Vagina (tissue), 2 donors: ENCODE results near the gene HAPSTR1.

ENCODE experiments used
- CTCF ChIP-seq, 3 experiments: fragments of 450-650 bp in 2 of 3; fragments of 200-600 bp in 1 of 3; sonication (generic) in 1 of 3; IDR thresholded peaks; one replicate each; pipeline ENCODE4 v1.5.1; 2017 to 2019; ENCODE audit warnings: antibody characterized with exemption in 3 of 3, mild to moderate bottlenecking in 2 of 3, moderate library complexity in 2 of 3
- POLR2A ChIP-seq, 2 donors: fragments of 450-650 bp; IDR thresholded peaks; one replicate each; pipeline ENCODE4 v1.6.1; 2017; ENCODE audit warnings: antibody characterized with exemption in 2 of 2, mild to moderate bottlenecking in 2 of 2, moderate library complexity in 2 of 2

- TF ChIP-seq CTCF (IDR thresholded peaks at IDR 0.05) (no peak), POLR2A (IDR thresholded peaks at IDR 0.05) (no peak)
Measured at GRCh38 chr16:9061358-9061813, 30.1 kb upstream of the HAPSTR1 start.
